ENCODE data around the gene VDAC2.
A peak's percentile ranks its signal among the peaks of the same experiment; 100 is the strongest.
"Not testable (repeated sequence)": the region's sequence is repeated elsewhere in the genome, so short reads cannot be mapped to it uniquely, and the experiment has no call there.

The VDAC2 gene, protein sequence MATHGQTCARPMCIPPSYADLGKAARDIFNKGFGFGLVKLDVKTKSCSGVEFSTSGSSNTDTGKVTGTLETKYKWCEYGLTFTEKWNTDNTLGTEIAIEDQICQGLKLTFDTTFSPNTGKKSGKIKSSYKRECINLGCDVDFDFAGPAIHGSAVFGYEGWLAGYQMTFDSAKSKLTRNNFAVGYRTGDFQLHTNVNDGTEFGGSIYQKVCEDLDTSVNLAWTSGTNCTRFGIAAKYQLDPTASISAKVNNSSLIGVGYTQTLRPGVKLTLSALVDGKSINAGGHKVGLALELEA

GRCh38 chr10:75210282-75211006 lies at the start of gene VDAC2:
TSS of gene VDAC2 (plus strand) at chr10:75210796. CDS start at chr10:75211159, 363 bp downstream.
- DNase-seq: peak; percentile 84

DNA sequence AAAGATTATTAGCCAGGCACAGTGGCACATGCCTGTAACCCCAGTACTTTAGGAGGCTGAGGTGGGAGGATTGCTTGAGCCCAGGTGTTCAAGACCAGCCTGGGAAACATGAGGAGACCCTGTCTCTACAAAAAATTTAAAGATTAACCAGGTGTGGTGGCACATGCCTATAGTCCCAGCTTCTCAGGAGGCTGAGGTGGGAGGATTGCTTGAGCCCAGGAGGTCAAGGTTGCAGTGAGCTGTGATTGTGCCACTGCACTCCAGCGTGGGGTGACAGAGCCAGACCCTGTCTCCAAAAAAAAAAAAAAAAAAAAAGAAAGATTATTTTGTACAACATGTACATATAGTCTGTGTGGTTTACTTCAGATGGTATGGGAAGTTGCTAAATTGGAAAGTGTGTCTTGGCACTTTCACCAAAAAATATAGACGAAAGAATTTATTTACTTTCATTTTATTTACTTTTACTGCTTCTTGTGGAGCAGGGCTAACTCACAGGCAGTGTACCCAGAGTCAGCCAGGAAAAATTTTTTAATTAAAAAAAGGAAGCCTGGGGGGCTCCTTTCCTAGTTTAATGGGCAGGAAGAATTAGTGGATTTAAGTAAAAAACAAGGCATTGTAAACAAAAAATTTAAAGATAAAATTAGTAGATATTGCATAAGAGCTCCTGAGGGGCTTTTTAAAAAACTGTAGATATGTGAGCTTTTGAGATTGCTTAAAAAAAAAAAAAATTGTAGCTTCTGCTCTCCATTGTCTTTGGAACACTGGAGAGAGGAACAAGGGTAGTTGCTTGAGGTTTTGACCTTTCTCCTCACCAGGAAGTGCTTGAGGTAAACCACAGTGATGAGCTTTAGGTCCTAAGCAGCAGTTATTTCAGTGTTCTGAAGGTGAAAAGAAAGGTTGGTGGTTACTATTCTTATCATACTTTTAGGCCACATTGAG lies 44.6 kb upstream of the VDAC2 start:
- DNase-seq: no peak

DNA sequence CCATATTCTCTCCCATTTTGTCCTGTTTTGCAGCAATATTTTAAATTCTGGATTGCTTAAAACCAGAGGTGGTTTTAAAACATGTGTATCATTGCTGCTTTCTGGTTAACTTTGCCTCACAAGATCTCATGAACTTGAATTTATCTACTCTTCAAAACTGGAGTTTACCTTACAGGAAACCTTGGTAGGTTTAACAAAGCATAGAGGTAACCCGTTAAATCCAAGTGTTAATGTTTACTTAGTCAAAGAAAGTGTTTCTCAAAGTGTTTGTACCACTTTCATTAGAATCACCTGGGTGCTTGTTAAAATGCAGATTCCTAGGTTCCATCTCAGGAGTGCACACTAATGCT lies 44.0 kb upstream of the VDAC2 start:
- no peak for DNase-seq

GRCh38 chr10:75168275-75168674 lies 42.3 kb upstream of the VDAC2 start:
- DNase-seq: no peak

- no peak for DNase-seq
Observed at GRCh38 chr10:75170215-75170614, 40.4 kb upstream of the VDAC2 start.

DNA sequence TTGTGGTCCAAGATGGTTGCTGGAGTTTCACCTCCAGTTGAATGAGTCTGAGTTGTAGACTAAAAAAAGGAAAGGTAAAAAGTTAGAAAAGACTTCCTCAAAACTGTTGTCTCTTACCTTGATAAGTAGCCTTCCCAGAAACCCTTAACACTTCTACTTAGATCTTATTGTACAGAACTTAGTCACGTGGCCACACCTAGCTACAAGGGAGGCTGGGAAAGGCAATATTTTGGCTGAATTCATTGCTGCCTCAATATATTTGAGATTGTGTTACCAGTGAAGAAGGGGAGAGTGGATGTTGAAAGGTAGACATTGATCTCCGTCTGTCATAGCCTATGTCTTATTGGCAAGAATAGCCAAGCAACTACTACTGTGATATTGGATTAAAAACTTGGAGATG lies 35.5 kb upstream of the VDAC2 start:
- no peak for DNase-seq

DNA sequence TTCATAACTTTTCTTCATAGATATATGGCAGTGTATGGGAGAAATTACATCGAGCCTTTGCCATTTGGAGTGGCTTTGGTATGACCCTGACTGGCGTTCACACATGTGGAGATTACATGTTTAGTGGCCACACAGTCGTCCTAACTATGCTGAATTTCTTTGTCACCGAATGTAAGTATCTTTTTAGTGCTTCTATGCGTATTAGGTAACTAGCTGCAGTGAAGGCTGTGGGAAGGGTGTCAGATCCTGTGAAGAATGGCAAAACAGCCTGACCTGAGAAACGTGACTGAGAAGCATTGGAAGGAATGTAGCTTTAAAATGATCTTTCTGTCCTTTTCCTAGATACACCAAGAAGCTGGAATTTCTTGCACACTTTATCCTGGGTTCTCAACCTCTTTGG lies 34.5 kb upstream of the VDAC2 start:
- DNase-seq: no peak

GRCh38 chr10:75176736-75177135 lies 33.9 kb upstream of the VDAC2 start:
- DNase-seq: no peak

- DNase-seq: no peak
Observed at GRCh38 chr10:75179657-75180177, 30.9 kb upstream of the VDAC2 start.

DNA sequence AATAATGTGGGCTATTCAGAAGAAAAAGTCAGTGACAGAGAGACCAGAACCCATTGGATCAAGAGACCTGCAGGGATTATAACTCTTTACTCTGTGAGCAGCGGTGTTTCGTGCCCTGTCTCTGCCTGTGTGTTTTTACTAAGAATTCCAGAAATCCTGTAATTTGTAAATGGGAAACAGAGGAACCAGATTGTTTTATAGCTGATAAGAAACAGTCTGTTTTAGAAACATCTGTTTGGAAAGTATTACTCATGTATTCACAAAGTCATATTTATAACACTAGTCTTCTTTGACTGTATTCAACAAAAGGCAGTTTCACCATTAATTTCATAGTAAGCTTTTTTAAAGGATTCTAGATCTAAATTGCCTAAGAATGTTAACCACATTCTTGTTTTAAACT lies 30.0 kb upstream of the VDAC2 start:
- no peak for DNase-seq

GRCh38 chr10:75181073-75181472 lies 29.5 kb upstream of the VDAC2 start:
- no peak for DNase-seq

DNA sequence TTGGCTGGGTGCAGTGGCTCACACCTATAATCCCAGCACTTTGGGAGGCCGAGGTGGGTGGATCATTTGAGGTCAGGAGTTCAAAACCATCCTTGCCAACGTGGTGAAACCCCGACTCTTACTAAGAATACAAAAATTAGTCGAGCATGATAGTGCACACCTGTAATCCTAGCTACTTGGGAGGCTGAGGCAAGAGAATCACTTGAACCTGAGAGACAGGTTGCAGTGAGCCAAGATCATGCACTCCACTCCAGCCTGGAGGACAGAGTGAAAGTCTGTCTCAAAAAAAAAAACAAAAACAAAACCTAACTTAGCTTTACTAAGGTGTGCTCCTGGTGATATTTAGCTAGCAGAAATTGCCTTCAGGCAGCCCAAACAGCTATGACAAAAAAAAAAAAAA lies 24.3 kb upstream of the VDAC2 start:
- no peak for DNase-seq

DNA sequence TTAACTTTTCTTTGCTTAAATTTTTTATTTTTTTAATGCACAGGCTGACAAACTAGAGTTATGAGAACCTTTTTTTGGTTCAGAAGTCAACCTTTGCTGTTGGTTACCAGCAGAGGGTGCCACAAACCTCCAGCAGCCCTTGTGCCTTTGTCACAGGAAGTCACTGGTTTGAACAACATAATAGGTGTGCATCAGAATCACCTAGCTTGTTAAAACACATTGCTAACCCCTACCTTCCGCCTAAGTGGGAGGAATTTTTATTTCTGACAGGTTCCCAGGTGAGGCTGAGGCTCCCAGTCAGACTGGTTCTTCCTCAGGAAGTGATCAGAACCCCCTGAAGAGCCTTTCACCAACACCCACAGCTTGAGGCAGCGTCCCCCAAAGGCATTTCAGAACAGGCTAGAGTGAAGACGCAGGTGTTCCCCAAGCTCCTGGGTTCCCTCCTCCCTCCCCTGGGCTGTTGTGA lies 22.6 kb upstream of the VDAC2 start:
- peak; percentile 33 for DNase-seq

DNA sequence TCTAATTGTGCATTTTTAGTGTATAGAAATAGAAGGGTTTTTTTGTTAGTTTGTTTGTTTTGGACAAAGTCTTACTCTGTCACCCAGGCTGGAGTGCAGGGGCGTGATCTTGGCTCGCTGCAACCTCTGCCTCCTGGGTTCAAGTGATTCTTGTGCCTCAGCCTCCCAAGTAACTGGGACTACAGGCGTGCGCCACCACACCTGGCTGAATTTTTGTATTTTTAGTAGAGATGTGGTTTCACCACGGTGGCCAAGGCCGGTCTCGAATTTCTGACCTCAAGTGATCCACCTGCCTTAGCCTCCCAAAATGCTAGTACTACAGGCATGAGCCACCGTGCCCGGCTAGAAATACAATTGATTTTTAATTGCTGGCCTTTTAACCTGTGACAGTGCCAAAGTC lies 22.1 kb upstream of the VDAC2 start:
- not testable (repeated sequence) for DNase-seq

DNA sequence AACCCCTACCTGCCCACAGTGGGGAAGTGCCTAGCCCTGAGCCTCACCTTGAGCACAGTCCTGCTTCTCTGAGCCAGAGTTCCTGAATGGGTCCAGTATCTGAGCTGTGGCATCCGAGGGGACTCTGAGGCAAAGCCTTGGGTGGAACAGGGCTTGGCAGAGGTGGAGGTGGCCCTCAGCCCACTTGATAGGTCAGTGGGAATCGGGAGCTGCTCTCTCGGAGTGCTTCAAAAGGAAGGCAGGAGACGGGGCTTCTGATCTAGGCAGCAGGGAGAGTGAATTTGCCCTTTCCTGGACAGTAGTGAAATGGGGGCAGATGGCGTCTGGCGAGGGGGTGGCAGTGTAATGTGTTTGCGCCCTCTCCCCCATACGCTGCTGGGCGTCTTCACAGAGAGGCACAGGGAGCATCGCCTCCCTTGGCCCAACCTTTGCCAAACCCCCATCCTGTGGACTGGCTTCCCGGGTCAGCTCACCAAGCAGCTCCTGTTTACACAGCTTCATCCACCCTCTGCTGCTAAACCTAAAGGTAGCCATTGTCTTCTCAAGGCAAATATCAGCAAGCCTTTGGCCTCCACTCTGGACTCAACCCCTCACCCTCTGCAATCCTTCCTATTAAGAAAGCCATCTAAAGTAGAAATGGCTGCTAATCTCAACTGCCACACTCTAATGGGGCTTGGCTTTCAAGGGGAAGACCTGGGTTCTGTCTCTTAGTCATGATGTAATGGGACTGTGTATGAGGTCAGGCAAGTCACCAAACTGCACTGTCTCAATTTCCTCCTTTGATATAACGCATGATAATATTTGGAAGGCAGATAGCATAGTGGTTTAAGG lies 21.1 kb upstream of the VDAC2 start:
- DNase-seq: no peak

- no peak for DNase-seq
Observed at GRCh38 chr10:75191821-75192568, 18.6 kb upstream of the VDAC2 start.

GRCh38 chr10:75194625-75195024 lies 16.0 kb upstream of the VDAC2 start:
- not testable (repeated sequence) for DNase-seq

DNA sequence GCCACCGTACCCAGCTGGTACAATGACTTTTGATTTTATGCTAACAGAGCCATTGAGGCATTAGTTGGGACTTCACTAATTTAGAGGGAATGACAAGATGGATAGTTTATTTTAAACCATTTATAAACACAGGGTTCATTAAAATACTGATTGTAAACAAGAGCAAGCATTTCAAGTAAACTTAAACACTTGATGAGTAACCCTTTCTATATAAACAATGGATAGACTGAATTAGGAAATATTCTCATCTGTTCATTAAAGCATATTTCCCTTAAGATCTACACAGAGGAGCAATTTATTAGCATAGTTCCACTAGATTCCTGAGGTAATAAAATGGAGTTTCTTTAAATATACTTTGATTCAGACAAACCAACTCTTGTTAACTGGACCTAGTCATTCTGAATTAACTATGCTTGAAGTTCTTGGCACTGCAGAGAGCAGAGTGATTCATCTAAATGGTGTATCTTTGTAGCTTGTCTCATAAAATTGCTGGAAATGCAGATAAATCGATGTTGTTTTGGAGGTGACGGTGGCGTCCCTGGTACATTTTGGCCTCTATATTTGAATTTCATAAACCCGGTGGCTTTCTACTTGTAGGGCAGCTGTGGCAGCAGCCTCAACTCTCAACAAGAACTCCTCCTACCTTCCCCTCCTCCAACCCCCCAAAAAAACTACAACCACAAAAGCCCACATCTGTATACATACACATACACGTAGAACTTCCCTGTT lies 15.4 kb upstream of the VDAC2 start:
- no peak for DNase-seq

DNA sequence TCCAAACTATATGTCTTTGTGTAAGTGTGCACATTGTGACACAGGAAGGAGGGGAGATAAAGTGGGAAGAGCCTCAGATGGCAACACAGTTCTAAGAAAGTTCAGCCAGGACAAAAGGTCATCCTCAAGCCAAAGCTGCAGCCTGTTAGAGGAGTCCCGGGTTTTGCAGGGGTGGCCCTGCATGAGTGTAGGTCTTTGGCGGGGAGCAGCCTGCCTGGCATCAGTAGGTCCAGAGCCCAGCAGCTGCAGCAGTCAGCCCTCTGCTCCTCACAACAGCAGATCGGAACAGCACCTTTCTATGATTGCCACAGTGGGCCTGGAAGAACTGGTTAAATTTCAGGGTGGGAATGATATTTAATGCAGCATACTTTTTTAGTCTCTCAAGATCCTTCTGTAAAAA lies 13.5 kb upstream of the VDAC2 start:
- no peak for DNase-seq

DNA sequence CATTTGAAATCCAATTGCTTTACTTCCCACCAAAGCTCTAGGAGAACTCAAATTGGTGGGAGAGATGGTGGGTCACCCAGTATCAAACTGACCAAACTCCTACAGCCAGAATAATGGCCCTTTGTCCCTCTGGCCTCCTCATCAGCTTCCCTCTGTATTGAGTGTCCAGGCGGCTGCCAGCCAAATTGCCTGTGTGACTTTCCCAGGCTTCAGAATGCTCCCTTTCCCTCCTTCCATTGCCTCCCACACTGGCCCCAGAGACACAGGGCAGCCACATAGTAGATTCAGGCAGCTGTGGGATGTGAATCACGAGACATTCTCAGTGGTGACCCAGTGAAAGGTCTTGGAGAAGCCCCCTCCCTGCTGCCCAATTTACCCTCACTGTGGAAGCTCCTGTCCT lies 12.7 kb upstream of the VDAC2 start:
- no peak for DNase-seq

- not testable (repeated sequence) for DNase-seq
Observed at GRCh38 chr10:75199949-75200348, 10.6 kb upstream of the VDAC2 start.
